Vagina (tissue), 2 donors: ENCODE data around the gene DNMBP.

Experiments
- CTCF ChIP-seq, 3 experiments: fragments of 450-650 bp in 2 of 3; fragments of 200-600 bp in 1 of 3; sonication (generic) in 1 of 3; IDR thresholded peaks; one replicate each; pipeline ENCODE4 v1.5.1; 2017 to 2019; ENCODE audit warnings: antibody characterized with exemption in 3 of 3, mild to moderate bottlenecking in 2 of 3, moderate library complexity in 2 of 3
- POLR2A ChIP-seq, 2 donors: fragments of 450-650 bp; IDR thresholded peaks; one replicate each; pipeline ENCODE4 v1.6.1; 2017; ENCODE audit warnings: antibody characterized with exemption in 2 of 2, mild to moderate bottlenecking in 2 of 2, moderate library complexity in 2 of 2
- POLR2AphosphoS5 ChIP-seq, 2 donors: sonication (generic); formaldehyde crosslinking; IDR thresholded peaks; one replicate each; pipeline ENCODE4 v1.9.0; 2017; ENCODE audit warnings: antibody characterized with exemption in 2 of 2, mild to moderate bottlenecking in 2 of 2, low read depth in 1 of 2; ENCODE audit not compliant: insufficient read depth in 1 of 2

- TF ChIP-seq CTCF (IDR thresholded peaks at IDR 0.05) (no peak), POLR2AphosphoS5 (IDR thresholded peaks at IDR 0.05; ENCODE audit: insufficient read depth in 1 of 2, low read depth in 1 of 2) (no peak), POLR2A (IDR thresholded peaks at IDR 0.05) (no peak)
Observed at GRCh38 chr10:99880080-99880835, 129.5 kb downstream of the DNMBP start.
